Mucosa of rectum (tissue), 2 donors: ENCODE measurements around the gene SEMA6D.

Source experiments
- H3K27ac ChIP-seq, 2 donors: one replicate each; pipeline ENCODE4 v1.7.0; 2013; ENCODE audit warnings: inconsistent platforms in 2 of 2, low read depth in 2 of 2, low read length in 2 of 2
- H3K27me3 ChIP-seq, 2 donors: one replicate each; pipeline ENCODE4 v1.7.0; 2013; ENCODE audit warnings: low read length in 2 of 2; ENCODE audit not compliant: control insufficient read depth in 2 of 2, insufficient read depth in 2 of 2
- H3K36me3 ChIP-seq, 2 donors: one replicate each; pipeline ENCODE4 v1.7.0; 2013; ENCODE audit warnings: low read length in 2 of 2; ENCODE audit not compliant: control insufficient read depth in 2 of 2, insufficient read depth in 2 of 2
- H3K4me1 ChIP-seq, 2 donors: one replicate each; pipeline ENCODE4 v1.7.0; 2013; ENCODE audit warnings: low read length in 2 of 2, mild to moderate bottlenecking in 1 of 2; ENCODE audit not compliant: control insufficient read depth in 2 of 2, insufficient read depth in 2 of 2
- H3K4me3 ChIP-seq, 2 donors: one replicate each; pipeline ENCODE4 v1.7.0; 2013; ENCODE audit warnings: low read length in 2 of 2
- H3K9ac ChIP-seq, 2 donors: one replicate each; pipeline ENCODE4 v1.7.0; 2013; ENCODE audit warnings: low read length in 2 of 2, low read depth in 1 of 2, mild to moderate bottlenecking in 1 of 2
- H3K9me3 ChIP-seq, 2 donors: one replicate each; pipeline ENCODE4 v1.7.0; 2013; ENCODE audit warnings: low read length in 2 of 2; ENCODE audit not compliant: control insufficient read depth in 2 of 2
- donor health status: healthy.
- donor health status: Normal muscosa, but diverticular disease.

The SEMA6D gene

GRCh38 chr15:47742334-47742733 is 25.0 kb downstream of the SEMA6D start:
- Histone ChIP-seq H3K9me3 (no peaks in the 10 kb centered on the region), H3K27me3 (no peaks in the 10 kb centered on the region), H3K9ac (no peak overlapping the region), H3K27ac (no peak overlapping the region), H3K36me3 (peaks cover 0 to 2% of the 10 kb centered on the region in 2 donors), H3K4me1 (peaks cover 12 to 14% of the 10 kb centered on the region in 2 donors), H3K4me3 (no peak overlapping the region)

- no peak overlapping the region for H3K27ac ChIP-seq
These were observed 25.4 kb downstream of the SEMA6D start for GRCh38 chr15:47742742-47743141.

GRCh38 chr15:47743385-47743784 is 26.1 kb downstream of the SEMA6D start:
- Histone ChIP-seq H3K9me3 (no peaks in the 10 kb centered on the region), H3K36me3 (peaks cover 0 to 2% of the 10 kb centered on the region in 2 donors), H3K4me3 (no peak overlapping the region), H3K9ac (no peak overlapping the region), H3K27me3 (no peaks in the 10 kb centered on the region), H3K4me1 (peaks cover 12 to 14% of the 10 kb centered on the region in 2 donors), H3K27ac (no peak overlapping the region)

More at GRCh38 chr15:47742742-47743141, 25.4 kb downstream of the SEMA6D start:
- H3K9me3 ChIP-seq = no peaks in the 10 kb centered on the region
- H3K36me3 ChIP-seq = peaks cover 0 to 2% of the 10 kb centered on the region in 2 donors
- no peaks in the 10 kb centered on the region for H3K27me3 ChIP-seq
- peaks cover 12 to 14% of the 10 kb centered on the region in 2 donors for H3K4me1 ChIP-seq
- H3K4me3 ChIP-seq = no peak overlapping the region
- H3K9ac ChIP-seq = no peak overlapping the region

DNA sequence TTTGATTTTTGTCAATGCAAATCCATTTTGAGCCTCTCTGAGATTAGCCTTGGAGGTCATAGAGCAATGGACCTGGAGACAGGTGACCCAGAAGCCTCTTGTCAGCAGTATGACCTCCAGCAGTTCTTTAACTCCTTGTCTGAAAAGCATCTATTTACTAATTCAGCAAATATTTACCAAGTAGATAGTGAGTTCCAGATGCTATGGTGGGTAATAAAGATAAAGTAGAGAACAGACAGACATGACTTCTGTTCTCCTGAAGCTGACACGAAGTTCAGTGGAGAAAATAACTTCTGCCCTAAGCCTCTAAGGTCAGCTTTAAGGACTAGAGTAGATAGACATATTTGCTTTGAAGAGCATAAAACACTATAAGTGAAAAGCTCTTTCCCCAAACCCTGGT is 26.6 kb downstream of the SEMA6D start:
- Histone ChIP-seq H3K9me3 (no peaks in the 10 kb centered on the region), H3K9ac (no peak overlapping the region), H3K36me3 (peaks cover 0 to 2% of the 10 kb centered on the region in 2 donors), H3K27me3 (no peaks in the 10 kb centered on the region), H3K4me3 (no peak overlapping the region), H3K27ac (no peak overlapping the region), H3K4me1 (peaks cover 12 to 14% of the 10 kb centered on the region in 2 donors)

DNA sequence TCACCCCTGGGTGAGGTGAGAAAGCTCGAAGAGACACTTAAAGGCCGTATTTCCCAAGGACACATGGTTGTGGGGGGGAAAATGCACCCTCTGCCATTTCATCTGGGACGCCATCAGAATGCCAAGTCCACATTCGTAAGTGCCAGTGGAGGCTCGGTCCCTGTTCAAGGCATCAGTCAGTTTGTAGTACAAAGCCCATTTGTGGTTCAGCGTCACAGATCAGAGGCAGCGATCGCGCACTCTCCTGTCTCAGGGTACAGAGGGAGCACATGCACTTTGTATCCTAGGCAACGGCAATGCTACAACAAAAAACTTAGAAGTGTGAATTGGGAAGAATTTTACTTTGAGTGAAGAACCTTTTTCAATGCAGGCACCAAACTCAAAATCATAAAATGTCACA is 27.2 kb downstream of the SEMA6D start:
- H3K4me3 ChIP-seq = no peak overlapping the region
- H3K9me3 ChIP-seq = no peaks in the 10 kb centered on the region
- peaks cover 0 to 2% of the 10 kb centered on the region in 2 donors for H3K36me3 ChIP-seq
- H3K4me1 ChIP-seq = peaks cover 12 to 14% of the 10 kb centered on the region in 2 donors
- no peak overlapping the region for H3K27ac ChIP-seq
- no peak overlapping the region for H3K9ac ChIP-seq
- H3K27me3 ChIP-seq = no peaks in the 10 kb centered on the region

- Histone ChIP-seq H3K4me3 (no peak overlapping the region), H3K9ac (no peak overlapping the region), H3K27me3 (no peaks in the 10 kb centered on the region), H3K9me3 (no peaks in the 10 kb centered on the region), H3K36me3 (peaks cover 0 to 2% of the 10 kb centered on the region in 2 donors), H3K4me1 (peaks cover 12 to 14% of the 10 kb centered on the region in 2 donors), H3K27ac (no peak overlapping the region)
These were observed 27.7 kb downstream of the SEMA6D start for GRCh38 chr15:47744973-47745372.

DNA sequence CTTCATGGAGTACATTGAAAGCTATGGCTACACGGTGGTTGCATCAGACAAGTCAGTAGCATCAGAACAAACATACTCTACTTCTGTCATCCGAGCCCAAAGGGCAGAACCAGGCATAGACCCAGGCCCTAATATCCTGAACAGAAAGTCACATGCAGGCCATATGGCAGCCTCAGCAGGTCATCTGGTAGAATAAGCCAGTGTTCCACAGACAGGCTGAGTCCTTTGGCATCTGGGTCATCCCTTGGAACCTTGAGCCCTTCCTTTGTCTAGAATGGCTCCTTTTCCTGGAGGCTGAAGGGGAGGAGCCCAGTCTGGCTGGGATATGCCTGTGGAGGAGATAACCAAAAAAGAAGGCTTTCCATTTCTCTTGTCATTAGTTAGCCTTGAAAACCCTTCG is 29.2 kb downstream of the SEMA6D start:
- H3K4me3 ChIP-seq = no peak overlapping the region
- H3K27me3 ChIP-seq = no peaks in the 10 kb centered on the region
- H3K4me1 ChIP-seq = peaks cover 12 to 14% of the 10 kb centered on the region in 2 donors
- no peak overlapping the region for H3K27ac ChIP-seq
- peaks cover 0 to 2% of the 10 kb centered on the region in 2 donors for H3K36me3 ChIP-seq
- H3K9me3 ChIP-seq = no peaks in the 10 kb centered on the region
- H3K9ac ChIP-seq = no peak overlapping the region

DNA sequence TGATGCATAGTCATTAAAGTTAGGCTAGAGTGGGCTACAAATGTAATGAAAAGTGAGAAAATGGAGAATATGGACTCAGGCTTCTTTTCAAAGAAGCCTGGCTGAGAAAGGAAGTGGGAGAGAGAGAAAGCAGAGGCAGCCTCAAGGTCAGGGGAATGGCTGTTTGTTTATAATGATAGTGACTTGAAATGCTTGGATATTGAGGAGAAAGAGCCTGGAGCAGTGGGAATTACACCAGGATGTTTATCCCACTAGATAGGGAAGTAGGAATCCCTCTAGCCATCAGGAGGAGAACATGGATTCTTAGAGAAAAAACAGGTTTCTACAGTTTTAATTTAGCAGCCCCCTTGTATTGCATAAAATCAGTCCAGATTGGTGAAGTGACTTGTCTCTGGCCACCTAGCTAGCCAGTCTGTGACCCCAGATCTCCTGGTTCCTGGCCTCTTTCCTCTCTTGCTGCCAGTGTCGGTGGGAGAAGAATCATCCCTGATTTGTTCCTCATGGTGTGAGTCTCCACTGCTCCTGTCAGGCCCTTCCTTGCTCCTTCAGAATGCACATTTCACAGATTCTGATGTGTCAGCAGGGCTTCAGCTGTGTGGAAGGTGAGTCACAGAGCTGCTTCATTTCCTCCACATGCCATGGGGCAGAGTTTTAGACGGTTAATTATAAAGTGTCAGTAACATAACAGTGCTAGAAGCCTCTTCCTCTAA is 32.9 kb downstream of the SEMA6D start:
- no peak overlapping the region for H3K27ac ChIP-seq
- H3K4me3 ChIP-seq = no peak overlapping the region
- H3K9ac ChIP-seq = no peak overlapping the region

DNA sequence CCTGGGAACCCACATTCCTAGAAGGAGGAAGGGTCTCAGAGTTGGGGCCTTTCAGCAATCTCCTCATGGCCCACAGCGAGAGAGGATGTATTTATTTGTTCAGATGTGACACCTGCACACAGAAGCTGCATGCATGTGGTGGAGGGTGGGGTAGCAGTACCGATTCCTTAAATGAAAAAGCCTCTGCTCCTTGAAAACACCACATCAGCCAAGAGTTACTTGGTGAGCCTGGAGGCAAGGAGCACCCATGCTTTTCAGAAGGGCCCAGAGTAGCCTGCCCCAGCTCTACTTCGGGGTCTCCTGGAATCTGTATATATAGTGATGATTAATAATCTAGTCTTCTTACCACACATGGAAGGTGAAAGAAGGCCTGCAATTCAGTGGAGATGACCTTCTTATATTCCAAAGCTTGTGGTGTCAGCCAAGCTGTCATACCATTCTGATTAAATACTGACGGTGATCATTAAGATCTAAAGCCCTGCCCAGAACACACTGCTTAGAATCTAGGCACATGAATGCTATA is 33.5 kb downstream of the SEMA6D start:
- Histone ChIP-seq H3K36me3 (no peaks in the 10 kb centered on the region), H3K27ac (no peak overlapping the region), H3K4me1 (no peaks in the 10 kb centered on the region), H3K4me3 (no peak overlapping the region), H3K9ac (no peak overlapping the region), H3K9me3 (peaks cover 0 to 5% of the 10 kb centered on the region in 2 donors), H3K27me3 (no peaks in the 10 kb centered on the region)

More for the DNA sequence above, 32.9 kb downstream of the SEMA6D start:
- Histone ChIP-seq H3K36me3 (no peaks in the 10 kb centered on the region), H3K4me1 (peaks cover 2 to 3% of the 10 kb centered on the region in 2 donors), H3K27me3 (no peaks in the 10 kb centered on the region), H3K9me3 (peaks cover 0 to 5% of the 10 kb centered on the region in 2 donors)

GRCh38 chr15:47753591-47753990 is 36.3 kb downstream of the SEMA6D start:
- Histone ChIP-seq H3K36me3 (no peaks in the 10 kb centered on the region), H3K27ac (no peak overlapping the region), H3K9me3 (peaks cover 0 to 5% of the 10 kb centered on the region in 2 donors), H3K9ac (no peak overlapping the region), H3K4me1 (no peaks in the 10 kb centered on the region), H3K4me3 (no peak overlapping the region), H3K27me3 (no peaks in the 10 kb centered on the region)
